Activated CD4-positive, alpha-beta T cell treated with anti-CD3 and anti-CD28 coated beads for 48 hours (primary cell): ENCODE measurements around the gene GDF11.
"Not testable (repeated sequence)": the region's sequence is repeated elsewhere in the genome, so short reads cannot be mapped to it uniquely, and the experiment has no call there.

ENCODE experiments used
- DNase-seq: peaks from one replicate; pipeline ENCODE4 v3.0.0-alpha.2; 2020

GDF11 gene

DNA sequence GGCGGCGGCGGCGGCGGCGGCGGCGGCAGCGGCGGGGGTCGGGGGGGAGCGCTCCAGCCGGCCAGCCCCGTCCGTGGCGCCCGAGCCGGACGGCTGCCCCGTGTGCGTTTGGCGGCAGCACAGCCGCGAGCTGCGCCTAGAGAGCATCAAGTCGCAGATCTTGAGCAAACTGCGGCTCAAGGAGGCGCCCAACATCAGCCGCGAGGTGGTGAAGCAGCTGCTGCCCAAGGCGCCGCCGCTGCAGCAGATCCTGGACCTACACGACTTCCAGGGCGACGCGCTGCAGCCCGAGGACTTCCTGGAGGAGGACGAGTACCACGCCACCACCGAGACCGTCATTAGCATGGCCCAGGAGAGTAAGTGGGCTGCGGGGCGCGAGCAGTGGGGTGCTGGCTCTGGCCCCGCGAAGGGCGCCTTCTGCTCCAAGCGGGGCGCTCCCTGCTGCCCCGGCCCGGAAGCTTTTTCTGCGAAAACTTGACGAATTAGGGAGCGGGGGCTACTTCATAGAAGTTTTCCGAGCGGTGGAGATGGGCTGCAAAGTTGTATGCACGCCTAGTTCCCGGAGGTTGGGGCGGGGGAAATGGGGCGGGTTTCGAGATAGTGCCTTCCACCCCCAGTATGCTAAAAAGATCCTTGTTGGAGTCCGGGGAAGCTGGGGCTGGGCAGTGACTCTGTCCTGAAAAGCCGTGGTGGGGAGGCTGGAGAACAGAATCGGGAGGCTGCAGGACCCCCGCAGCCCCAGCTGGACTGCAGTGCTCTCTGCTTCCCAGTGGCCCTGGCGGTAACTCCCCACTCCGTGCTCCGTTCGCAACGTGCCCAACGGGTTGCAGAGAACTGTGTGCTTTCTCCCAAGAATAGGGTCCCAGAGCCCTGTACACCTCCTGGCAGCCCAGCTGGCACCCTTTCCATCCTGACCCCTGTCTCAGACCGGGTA lies 751 bp downstream of the GDF11 start:
- DNase-seq, result peak; percentile 64

DNA sequence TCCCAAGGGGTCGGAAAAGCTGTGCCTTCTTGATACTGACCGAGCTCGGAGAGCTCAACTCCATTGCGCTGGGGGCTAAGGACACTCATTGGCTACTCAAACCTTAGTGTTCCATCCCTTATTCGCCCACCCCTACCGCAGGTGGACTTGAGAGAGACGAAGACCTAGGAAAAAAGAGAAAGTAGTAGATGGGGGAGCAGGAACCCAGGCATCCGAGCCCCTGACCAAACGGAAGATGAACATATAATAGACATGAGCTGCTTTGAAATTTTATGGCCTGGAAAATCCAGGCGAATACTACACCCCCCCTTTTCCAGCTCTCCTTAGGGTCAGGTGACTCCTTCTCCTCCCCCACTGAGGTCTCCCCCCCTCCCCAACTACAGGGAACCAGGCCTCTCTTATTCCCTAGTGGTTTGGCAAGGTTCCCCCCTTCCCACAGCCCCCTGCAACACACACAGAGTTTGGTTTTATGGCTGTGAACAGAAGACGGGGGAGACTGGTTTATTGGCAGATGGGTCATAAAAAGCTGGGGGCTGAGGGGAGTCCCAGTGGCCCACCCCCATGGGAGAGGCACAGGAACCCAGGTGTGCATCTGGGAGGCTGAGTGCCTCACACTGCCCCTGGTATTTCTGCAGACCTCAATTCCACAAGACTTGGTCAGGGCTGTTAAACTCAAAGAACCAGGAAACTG lies 1.6 kb downstream of the GDF11 start:
- no peak for DNase-seq

DNA sequence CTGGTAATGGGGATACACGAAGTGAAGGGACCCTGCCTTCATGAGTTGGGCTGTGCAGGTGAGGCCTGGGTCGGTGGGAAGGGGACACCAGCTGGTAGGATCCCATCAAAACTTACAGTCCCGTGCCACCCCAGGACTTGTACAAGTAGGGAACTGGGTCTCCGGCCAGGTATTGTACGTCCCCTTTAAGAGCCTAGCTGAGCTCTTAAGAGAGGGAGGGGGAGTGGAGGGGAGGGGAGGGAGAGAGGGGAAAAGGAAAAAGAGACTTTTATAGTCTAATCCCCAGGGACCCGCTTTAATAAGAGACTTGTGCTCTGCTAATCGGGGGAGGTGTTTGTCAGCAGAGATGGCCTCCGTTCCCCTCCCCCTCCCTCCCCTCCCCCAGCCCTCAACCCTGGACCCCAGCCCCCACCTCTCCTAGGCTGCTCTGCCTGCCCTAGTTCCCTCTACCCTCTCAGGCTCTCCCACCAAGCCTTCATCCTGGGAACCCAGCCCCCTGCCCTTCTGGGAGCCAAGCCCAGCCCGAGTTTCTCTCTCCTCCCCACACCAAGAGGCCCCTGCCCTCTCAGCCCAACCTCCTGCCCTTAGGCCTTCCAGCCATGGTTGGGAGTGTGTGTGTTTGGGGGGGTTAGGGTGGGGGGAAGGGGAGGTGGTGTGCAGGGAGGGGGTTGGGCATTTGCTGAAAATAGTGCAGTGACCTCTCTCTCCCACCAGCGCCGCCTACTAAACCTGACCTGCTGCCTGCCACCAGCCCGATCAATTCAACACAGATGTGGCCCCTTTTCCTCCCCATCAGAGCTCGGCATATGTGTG lies 2.6 kb downstream of the GDF11 start:
- DNase-seq, result no peak

DNA sequence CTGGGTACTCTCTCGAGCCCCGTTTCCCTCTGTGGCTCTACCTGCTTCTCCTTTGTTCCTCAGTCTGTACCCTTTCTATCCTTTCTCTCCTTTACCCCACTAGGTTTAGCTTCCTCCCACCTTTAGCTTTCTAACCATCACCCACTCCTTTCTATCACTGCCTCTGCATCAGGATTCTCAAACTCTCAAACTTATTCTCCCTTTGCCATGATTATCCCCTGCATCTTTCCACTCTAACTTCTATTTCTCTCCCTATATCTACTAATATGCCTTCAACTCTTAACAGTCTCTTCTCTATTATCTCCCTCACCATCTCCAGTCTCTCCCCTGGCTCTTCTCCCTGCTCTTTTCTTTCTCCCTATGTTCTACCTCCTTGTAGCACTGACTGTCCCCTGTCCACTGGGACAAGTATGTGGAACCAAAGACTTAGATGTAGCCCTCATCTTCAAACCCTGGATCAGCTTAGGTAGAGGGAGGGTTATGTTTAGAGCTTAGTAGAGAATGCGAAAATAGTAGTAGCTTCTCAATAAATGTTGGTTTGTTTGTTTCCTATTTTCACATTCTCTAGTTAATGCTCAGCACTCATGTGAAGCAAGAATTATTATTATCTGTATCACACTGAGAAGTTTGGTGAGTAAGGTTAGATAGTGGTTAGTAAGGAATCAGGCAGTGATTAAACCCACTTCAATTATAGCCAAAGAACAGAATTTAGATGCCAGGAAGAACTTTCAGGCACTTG lies 3.4 kb downstream of the GDF11 start:
- DNase-seq, result no peak

DNA sequence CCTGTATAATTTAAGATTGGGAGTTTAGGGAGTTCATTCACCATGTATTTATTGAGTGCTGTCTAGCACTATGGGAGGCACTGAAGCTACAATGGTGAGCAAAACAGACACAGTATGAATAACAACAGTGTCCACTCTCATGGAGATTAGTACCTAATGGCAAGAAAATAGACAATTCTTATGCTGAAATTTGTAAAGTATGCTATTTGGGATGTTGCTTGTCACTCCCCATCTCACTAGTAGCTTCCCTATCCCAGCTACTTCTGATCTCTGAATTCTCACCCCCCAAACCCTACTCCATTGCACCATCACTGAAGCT lies 4.0 kb downstream of the GDF11 start:
- no peak for DNase-seq

DNA sequence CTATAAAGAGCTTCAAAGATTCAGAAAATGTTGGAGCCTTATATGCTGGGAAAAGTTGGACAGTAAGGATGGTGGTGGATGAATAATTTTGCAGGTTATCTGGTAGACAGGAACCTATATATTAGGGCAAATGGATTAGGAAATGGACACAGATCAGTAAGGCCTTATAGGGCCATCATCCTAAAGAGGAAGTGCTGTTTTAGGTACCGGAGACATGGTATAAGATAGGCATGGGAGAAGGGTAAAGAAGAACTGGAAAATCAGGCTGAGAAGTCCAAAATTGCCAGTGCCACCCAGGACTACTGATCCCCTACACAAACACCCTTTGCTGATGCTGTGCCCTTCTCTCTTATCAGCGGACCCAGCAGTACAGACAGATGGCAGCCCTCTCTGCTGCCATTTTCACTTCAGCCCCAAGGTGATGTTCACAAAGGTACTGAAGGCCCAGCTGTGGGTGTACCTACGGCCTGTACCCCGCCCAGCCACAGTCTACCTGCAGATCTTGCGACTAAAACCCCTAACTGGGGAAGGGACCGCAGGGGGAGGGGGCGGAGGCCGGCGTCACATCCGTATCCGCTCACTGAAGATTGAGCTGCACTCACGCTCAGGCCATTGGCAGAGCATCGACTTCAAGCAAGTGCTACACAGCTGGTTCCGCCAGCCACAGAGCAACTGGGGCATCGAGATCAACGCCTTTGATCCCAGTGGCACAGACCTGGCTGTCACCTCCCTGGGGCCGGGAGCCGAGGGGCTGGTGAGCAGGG lies 5.5 kb downstream of the GDF11 start:
- DNase-seq, result no peak

DNA sequence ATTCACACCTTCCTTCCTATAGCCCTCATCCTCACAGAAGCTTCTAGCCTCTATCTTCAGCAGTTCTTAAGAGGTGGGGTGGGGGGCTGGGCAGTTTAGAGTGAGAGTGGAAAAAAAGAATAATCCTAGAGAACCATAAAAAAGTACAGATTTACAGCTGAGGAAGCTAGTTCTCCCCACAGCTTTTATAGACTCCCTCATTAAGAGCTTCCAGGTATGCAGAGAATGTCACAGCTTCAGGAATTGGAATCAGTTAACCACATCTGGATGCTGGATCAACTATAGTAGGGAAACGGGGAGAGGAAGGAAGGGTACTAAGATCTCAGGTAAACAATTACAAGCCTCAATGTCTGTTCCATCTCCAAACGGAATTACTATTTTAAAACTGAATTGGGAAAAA lies 12.3 kb downstream of the GDF11 start:
- no peak for DNase-seq

DNA sequence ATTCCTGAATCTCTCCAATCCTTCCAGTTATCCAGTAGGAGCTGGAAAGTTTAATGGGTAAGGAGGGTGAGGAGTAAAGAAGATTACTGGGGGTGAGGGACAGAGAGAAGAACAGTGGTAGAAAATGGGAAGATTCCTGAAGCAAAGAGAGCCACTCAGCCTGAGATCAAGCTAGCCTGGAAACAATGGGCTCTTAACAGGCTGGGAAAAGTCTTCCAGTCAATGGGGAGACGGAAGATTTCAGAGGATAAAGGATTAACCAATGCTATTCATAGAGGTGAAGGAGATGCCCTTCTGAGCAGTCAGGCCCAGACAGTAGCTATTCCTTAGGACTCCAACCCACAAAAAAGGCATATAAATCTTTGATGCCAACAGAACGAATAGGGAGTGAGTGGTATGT lies 14.8 kb downstream of the GDF11 start:
- no peak for DNase-seq

DNA sequence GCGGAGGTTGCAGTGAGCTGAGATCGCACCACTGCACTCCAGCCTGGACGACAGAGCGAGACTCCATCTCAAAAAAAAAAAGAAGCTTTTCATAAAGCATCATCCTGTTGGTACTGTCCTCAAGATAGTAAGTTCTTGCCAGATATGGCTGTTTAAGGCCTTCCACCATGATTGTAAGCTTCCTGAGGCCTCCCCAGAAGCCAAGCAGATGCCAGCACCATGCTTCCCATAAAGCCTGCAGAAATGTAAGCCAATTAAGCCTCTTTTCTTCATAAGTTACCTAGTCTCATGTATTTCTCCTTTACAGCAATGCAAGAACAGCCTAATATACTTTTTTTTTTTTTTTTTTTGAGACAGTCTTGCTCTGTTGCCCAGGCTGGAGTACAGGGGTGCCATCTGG lies 15.7 kb downstream of the GDF11 start:
- not testable (repeated sequence) for DNase-seq

DNA sequence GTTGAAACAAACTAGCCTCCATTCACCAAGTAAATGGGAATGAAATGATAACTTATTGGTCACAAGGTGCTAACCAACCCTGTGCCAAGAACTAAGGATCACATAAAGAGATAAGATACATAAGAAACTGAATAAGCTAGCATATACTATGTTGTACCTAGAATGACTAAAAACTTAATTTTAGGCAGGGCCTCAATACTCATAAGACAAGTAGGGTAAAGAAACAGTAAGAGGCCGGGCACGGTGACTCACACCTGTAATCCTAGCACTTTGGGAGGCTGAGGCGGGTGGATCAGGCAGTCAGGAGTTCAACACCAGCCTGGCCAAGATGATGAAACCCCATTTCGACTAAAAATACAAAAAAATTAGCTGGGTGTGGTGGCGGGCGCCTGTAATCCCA lies 17.7 kb downstream of the GDF11 start:
- DNase-seq, result peak; percentile 82

DNA sequence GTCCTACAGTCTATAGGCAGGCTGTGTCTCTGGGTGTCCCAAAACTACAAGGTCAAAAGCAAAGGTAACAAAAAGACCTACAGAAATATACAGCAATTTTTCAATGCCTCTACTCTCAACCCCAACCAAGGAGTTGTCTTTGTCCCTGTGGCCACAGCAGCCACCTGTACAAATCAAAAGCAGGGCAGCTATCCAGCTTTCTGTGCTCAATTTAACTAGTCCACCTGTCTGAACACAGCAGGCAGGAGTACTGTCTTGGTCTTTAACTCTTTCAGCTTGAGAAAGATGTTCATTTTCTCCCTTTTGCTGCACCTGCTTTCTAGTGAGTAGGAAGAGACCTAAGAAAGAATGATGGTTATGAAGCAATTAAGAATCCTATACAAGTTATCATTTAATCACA lies 19.7 kb downstream of the GDF11 start:
- no peak for DNase-seq

DNA sequence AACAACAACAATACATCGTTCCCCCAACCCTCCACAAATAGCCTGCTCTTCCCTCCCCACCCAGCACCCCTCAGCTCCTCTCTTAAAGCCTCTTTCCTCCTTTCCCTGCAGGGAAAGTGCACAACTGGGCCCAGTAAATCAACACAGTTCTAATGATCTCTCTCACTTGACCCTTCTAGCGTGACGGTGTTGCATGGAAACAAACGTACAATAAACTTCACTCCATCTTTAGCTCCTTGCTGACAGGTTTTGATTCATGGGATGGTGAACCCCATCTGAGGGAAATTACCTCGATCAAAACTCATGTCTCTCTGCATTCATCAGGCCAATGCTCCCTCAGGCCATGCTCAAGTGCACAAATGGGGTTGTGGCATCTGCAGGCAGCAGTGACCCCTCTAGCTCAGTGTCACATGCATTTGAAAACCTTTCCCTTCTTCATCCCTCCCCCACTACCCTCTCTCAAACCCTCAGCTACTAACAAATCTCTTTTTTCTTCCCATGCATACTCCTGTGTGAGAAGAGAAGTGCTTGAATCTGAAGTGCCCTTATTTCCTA lies 22.9 kb downstream of the GDF11 start:
- DNase-seq, result no peak

DNA sequence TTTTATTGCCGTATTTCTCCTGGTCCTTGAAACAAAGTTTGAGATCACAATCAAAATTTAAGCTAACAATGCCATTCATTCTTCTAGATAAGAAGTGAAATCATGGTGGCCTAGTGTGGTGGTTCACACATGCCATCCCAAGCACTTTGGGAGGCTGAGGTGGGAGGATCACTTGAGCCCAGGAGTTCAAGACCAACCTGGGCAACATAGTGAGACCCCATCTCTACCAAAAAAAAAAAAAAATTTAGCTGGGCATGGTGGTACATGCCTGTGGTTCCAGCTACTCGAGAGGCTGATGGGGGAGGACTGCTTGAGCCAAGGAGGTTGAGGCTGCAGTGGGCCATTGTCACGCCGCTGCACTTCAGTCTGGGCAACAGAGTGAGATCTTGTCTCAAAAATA lies 24.2 kb downstream of the GDF11 start:
- no peak for DNase-seq

DNA sequence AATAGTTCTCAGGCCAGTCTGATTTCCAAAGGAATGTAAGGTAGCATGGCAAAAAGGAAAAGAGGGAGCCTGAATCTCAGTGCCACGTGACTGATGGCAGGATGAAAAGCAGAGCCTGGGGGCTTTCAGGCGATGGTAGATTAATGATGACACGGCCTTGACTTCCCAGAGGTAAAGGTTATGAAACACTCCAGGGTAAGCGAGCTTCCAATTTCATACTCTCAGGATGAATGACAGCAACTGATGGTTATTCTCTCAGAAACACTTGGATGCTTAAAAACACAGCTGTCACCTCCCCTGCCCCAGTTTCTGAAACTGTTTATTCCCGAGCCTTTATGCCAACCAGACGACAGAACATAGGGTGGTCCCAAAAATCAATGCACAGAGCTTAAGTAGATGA lies 28.8 kb downstream of the GDF11 start:
- no peak for DNase-seq

DNA sequence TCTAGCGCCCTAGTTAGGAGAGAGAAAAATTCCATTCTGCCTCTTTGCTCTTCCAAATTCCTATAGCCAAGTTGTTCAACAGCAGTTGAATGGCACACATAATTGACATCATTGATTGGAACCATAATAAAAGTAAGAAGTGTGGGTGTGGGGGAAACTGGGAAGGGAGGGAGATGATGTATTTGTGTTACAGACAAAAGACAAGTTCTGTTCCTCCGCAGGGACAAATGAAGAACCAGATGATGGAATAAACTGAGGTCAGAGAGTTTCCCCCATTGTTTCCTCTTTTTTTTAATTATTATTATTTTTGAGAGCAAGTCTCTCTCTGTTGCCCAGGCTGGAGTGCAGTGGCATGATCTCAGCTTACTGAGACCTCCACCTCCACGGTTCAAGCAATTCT lies 34.9 kb downstream of the GDF11 start:
- no peak for DNase-seq

DNA sequence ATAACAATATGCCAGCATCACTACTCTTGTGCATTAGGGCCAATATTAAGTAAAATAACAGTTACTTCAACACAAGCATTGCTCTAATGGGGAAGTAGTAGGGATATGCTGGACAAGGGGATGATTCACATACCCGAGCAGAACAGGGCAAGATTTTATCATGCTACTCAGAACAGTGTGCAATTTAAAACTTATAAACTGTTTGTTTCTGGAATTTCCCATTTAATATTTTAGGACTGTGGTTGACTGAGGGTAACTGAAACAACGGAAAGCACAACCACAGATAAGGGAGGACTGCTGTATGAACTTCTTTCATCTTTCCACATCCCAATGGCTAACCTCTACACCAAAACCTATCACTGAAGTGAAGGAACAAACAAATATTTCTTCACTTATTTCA lies 37.8 kb downstream of the GDF11 start:
- DNase-seq, result no peak

DNA sequence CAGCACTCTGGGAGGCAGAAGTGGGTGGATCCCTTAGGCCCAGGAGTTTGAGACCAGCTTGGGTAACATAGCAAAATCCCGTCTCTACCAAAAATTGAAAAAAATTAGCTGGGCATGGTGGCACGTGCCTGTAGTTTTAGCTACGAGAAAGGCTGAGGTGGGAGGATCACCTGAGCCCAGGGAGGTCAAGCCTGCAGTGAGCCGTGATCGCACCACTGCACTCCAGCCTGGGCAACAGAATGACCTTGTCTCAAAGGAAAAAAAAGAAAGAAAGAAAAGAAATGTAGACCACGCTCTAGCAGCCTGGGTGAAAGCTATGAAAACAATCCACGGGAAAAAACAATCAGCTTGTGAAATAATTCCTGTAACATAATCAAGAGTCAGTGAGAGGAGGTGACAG lies 45.6 kb downstream of the GDF11 start:
- DNase-seq, result no peak

DNA sequence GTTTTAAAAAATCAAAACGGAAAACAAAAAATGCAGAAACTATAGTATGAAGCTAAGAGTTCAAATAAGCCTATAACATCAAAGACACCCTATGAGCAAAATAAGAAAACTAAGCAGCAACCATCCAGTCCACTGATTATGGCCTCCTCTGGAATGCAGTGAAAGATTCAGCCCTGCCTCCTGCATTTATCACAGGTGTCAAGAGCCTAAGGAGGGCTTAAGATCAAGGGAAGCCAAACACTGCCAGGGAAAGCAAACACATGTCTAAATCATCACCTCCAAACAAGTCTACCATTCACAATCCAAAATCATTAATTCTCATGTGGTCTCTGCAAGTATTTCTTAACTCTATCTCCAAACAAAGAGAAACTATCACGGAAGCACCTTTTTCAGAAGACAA lies 46.2 kb downstream of the GDF11 start:
- no peak for DNase-seq

DNA sequence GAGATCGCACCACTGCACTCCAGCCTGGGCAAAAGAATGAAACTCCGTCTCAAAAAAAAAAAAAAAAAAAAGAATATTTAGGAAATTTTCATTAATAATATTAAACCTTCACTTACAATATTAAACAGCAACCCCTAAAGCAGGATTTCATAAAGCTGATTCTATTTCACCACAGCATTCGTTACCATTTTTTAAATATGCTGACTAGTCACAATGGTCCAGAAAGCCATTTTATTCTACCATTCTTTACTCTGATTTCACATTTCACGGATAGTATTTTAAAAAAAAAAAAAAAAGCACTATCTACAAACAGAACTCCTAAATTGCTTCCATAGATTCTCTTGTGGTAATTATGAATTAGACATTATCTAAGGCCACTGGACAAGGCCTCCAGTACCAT lies 47.0 kb downstream of the GDF11 start:
- DNase-seq, result no peak

DNA sequence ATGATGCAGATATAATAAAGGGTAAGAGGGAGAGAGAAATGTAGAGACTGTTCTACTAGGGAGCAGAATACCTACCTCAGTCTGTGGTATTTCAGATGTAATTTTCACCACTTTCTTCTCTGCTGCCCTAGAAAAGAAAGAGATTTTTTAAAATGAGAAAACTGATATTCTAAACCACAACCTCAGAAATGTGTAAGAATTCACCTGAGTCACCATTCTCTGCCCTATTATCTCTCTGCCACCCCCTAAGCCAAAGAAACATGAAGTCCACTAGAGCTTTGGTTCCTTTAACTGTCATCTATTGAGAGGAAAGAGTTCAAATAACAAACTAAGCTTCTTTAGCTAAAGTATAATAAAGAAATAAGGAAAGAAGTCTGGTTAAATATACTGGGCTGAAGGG lies 53.0 kb downstream of the GDF11 start:
- DNase-seq, result no peak

DNA sequence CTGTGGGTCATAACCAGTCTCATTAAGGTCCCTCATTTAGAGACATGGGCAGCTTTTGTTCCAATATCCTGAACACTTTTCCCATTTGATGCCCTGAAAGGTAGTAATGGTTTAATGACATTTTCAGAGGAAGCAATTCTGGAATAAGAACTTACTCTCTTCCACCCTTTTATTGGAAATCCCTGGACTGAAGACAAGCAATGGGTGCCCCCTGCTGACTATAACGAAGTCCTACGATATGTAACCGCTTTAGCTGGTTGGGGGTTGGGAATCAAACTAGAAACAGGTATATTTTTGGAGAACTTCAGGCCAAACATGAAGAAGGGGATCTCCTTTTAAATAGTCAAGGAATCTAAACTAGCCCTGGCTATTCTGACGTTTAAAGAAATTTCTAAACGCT lies 54.1 kb downstream of the GDF11 start:
- DNase-seq, result no peak

DNA sequence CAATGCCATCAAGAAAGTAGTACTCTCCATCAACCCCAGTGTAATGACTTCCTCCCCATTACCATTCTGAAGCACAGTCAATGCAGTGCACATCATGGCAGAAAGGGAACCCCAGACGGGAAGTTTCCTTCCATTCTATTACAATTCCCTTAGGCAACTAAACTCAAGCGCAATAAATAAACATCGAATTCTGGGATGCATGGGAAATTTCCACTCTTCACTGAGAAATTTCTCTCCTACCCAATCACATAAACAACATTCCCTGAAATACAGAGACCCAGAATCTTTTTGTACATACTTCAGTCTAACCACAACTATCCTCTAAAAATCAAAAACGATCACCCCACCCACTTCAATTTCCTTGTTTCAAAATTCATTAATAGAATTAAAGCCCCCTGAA lies 54.6 kb downstream of the GDF11 start:
- DNase-seq, result no peak
